HG02884 (cell line): ENCODE results near the gene NUP210.
A peak's percentile ranks its signal among the peaks of the same experiment; 100 is the strongest.

Experiments
- ATAC-seq: cut with Tn5 transposase; IDR thresholded peaks from one replicate; pipeline ENCODE4 v1.9.1; 2021; ENCODE audit warnings: mild to moderate bottlenecking, moderate library complexity; ENCODE audit not compliant: unreplicated experiment

NUP210 gene

DNA sequence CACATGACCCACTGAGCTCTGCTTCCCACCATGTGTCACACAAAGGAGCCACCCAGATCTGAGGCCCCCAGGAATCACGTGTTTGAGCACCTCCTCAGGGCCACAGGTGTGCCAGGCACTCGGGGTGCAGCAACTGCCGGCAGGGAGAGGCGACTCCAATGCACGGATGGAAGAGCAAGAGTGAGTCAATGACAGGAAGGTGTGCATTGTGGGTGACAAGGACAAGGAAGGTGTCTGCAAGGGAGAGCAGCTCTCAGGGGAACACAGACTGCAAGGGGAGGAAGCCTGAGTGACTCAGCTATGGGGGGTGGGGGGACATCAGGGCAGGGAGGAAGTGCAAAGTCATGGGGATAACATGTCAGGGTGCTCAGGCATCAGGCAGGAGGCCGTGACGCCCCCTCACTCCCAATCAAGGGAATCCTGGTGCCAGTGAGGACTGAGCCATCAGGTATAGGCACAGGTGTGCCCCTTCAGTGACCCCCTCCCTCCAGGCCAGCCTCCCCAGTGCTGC lies 67.4 kb downstream of the NUP210 start:
- no peak for ATAC-seq

DNA sequence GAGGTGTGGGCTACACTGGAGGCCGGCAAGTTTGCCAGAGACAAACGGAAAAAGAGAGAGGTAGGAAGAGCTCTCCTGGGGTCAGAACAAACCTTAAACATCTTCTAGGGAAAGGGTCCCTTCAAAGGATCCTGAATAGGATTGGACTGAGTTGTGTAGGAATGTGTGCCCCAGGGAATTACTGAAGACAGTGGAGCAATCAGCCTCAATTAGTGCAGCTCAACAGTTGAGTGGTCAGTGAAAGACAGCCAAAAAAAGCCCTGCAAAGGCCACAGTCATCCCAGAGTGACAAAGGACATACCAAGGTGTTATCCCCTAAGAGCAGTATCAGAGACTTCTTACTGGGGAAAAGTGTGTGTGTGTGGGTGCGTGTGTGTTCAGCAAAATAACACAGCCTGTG lies 70.3 kb downstream of the NUP210 start:
- no peak for ATAC-seq

DNA sequence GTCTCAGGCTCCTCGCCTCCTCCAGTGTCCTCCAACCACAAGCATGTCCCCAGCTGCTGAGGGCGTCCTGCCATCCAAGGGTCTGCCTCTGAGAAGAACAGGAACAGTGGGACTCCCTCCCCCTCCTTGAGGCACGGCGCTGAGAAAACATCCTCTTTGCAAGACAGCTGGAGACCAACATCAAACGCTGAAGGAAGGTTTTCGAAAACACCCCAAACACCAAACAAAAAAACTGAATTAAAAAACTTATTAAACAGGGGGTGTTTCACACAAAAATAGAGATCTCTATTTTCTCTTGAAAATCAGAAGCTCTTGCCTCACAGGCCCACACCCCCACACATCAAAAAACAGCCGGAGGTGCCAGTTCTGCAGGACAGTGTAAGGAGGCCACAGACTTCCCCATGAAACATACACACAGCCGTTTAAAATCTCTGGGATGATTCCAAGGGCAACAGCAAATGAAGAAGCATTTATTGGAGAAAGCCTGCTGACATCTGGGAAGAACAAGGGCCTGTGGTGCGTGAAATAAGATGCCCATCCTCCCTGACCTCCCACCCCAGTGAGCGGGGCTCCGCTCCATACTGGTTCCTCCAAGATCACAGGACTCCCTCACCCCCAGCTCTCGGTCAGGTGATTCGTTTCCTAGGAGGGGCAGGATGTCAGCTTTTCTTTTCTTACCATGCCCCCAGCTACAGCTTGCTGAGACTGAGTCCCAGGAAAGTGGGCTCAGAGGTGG lies 71.3 kb downstream of the NUP210 start:
- ATAC-seq = no peak

DNA sequence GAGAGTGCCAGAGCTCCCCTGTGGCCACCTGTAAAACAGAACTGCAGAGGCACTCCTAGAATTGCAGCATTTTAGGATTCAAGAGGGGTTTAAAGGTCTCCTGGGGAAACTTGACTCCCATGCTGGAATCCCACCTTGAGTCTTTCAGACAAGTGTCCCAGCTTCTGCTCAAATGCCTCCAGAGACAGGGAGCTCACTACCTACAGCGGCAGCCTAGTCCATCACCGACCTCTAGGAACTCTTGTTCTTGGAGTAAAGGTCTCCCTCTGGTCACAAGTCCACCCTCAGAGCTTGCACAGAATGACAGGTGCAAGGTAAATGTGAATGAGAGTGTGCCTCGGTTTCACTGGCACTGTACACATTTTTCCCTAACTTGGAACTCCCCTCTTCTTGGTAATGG lies 72.0 kb downstream of the NUP210 start:
- no peak for ATAC-seq

DNA sequence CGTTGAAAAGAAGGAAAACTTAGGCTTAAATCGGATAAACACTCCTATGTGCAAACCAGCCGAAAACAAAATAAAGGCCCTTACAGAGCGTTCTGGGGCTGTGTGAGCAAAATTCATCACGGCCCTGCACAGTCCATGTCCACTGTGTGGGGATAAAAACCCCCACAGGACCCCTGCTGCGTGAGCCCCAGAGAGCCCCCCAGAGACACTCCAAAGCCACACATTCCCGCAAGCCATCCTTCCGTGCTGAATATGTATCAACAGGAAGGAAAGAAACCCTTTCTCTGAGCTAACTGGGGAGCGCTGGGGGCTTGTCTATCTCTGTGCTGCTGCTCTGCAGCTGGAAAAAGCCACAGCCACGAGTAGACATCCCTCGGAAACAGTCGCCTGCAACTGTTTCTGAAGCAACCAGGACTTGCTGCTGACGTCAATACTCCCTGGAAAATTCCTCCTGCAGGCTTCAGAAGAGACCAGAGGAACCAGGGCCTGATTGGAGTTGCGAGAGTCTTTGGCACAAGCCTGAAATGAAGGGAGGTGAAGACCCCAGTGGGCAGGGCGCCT lies 72.7 kb downstream of the NUP210 start:
- no peak for ATAC-seq

DNA sequence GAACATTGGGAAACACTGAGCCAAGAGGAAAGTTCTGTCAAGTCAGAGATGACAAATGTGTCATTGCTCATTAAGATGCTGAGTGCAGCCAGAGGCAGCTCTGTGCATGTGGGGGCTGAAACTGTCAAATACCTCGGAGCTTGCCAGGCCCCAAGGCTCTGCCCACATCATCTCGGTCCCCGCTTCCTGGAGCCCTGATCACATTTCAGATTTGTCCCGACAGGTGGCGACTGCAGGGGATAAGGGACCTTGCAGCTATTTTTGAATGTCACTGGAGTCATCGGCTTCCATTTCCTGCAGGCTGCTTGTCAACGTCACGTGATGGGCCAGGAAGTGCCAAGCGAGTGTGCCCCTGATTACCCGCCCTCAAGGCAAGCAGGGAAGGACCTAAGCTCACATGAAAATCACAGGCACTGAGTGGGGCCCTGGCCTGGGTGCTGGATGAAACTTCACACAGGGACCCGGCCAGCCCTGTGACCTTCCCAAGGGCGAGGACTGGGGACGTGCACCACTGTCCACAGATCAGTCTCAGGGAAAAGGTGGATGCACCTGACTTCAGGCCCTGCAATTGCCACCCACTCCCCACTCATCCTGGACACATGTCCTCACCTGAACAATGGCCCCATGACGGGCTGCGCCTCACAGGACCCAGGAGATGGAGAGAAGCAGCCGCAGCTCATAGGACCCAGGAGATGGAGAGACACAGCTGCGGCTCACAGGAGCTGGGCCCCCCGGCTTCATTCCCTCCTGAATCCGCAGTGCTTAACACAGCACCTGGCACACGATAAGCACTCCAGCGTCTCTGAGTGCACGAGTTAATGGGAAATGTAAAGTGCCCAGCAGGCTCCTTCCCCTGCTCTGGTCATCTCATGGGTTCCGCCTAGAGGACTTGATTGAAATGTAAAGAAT lies 73.4 kb downstream of the NUP210 start:
- no peak for ATAC-seq

DNA sequence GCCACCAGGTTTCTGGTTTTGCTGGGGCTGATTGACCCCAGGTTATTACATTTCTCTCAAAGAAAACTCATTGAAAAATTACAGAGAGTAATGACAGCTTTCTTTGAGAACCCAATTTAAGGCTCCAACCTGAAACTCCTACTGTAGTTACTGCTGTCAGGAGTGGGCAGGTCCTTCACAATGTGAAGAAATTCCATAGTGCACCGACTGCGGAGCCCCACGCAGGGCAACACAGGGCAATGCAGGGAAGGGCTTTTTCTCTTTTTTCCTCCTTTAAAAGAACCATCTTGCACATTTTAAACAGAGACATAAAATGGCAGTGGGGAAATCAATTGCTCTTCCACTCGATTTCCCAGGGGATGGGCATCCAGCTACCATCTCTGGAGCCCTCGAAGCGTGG lies 74.3 kb downstream of the NUP210 start:
- ATAC-seq = no peak

DNA sequence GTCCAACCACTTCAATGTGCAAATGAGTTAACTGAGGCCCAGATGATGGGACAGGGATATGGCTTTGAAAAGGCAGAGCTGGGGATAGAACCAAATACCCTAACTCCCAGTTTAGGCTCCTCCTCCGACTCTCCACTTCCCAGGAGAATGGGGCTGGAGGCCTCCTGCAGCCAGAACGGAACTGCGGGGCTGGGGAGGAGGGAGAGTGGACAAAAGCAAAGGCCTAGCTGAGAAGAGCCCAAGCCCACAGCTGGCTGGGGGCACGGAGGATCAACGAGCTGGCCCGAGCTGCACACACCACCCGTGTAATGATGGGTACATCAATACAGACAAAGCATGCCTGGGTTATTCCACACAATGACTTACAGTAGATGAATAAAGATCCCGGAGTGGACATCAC lies 74.8 kb downstream of the NUP210 start:
- ATAC-seq = no peak

DNA sequence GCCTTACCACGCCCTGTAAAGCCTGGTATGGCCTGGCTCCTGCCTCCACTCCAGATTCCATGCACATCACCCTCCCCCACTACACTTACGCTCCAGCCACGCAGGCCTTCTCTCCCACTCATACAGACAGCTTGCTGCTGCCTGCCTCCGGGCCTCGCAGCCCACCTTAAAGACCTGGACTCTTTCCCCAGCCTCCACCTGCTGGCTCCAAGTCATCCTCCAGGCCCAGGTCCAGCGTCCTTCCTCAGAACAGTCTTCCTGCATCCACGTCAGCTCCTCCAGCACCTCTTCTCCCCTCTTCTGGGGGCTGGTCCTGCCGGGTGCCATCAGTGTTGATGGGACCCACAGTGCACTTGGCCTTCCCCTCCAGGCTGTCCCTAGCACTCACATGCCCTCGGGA lies 75.5 kb downstream of the NUP210 start:
- ATAC-seq = no peak

DNA sequence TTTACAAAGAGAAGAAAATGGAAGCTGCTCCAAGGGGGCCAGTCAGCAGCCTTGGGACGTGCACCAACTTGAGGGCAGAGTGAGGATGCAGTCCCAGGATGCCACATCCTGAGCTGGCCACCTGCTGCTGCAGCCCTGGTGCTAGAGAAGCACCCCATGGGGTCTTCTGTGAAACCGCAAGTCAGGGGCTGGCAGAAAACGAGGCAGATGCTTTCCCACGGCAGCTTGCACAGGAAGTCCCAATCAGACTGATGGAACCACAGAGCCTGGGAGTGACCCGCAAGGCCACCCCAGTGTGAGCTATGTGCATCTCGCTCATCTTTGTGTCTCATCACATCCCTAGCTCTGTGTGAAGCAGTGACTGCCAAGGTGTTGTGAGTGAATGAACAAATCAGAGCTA lies 76.5 kb downstream of the NUP210 start:
- no peak for ATAC-seq

DNA sequence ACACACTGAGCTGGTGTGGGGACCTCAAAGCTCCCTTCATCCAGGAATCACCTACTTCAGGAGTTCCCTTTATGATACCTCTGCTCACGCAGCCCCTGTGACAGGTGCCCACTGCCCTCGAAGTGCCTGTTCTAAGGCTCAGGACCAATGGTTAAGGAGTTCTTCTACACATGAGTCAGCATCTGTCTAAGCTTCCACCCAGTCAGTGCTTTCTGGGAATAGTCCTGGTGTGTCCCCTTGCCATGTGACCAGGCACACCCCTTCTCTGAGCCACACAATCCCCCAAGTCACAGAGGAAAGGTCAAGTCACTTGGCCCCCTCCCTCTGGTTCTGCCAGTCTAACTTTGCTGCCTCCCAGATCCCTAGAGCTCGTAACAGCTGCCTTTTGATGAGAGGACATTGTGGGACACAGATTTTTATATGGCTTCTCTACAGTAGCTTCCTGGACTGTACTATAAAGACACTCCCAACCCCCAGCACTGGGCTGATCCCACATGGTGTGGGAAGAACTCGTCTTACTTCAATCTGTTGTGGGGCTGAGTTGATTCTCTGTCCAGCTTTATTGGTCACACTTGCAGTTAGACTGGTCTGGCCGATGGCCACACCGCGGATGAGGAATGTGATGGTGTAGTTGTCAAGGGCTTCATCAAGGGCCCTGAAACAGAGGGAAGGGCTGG lies 78.8 kb downstream of the NUP210 start:
- ATAC-seq = no peak

DNA sequence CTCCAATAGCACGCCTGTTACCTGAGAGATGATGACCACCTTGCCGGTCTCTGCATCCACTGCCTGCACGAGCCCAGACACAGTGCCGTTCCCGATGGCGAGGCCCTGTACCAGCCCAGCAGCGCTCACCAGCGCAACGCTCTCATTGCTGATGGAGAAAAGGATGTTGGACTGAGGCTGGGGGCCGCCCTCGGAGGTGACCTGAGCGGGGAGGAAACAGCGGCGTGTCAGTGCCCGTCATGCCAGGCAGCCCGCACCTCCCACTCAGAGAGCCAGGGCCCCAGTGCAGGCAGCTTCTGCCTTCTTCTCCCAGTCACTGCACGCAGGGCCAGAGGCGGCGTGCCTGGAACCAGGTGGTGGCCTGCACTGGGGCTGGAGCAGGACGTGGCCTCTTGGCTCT lies 80.3 kb downstream of the NUP210 start:
- no peak for ATAC-seq

DNA sequence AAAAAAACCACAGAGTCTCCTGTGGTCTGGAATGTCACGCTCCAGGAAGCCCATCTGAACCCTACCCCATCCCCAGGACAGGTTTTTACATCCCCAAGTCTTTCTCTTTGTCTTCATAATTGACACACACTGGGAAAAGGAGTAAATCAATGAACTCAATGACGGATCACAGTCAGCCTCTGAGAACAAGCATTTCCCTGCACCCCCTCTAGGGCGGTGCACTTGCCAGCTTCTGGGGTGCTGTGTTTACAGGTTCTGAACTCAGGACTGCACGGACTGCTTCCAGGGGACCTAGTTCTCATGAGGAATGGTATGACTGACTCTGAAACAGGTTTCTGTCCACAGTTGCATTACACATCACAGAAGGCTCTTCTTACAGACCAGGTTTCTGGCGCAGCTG lies 81.1 kb downstream of the NUP210 start:
- ATAC-seq = no peak

DNA sequence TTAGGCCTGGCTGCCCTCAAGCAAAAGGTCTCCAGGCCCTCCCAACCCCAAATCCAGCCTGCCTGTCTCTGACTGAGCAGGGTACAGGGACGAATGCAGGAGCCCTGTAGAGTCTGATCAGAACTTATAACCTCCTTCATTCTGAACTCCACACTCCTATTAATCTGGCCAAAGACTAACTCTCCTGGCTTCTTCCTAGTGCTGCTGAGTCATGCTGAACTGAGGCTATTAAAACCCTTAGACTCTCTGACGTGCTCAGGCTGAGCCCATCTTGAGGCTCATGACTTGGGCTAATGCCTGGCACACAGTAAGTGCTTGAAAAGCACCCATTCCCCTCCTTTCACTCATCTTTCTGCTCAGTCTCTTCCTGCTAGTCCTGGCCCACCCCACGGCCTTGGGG lies 81.9 kb downstream of the NUP210 start:
- ATAC-seq = no peak

DNA sequence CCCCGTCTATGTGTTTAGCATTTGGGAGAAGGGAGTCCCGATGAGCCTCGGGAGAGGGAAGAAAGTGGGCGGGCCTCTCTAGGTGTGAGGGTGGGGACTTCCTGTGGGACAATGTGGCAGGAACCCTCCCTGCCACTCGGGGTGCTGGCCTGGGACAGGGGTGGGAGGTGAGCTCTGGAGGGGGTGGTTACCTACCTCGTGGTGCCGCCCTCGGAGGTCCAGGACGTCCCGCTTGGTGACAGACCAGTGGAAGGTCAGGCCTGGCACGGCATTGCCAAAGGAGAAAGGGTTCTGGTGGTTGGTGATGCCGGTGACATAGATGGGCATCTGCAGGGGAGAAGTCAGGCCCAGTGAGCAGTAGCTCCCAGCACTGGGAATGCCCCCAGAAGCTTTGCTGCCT lies 83.5 kb downstream of the NUP210 start:
- ATAC-seq = no peak

DNA sequence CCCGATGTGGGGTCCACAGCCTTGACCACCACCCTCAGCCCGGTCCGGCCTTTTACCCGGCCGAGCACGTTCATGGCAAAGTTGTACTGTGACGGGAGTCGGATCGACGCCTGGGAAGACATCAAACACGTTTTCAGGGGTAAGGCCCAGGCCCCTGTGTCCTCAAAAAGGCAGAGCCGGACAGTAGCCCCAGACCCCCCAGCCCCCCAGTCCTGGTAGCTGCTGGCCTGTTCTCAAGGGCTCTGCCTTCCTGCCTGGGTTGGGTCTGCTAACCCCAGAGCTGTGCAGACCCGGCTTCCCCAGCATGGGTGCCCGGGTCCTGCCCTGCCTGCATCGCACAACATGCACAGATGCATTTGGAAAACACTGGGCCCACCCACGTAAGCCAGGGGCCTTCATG lies 84.6 kb downstream of the NUP210 start:
- no peak for ATAC-seq

DNA sequence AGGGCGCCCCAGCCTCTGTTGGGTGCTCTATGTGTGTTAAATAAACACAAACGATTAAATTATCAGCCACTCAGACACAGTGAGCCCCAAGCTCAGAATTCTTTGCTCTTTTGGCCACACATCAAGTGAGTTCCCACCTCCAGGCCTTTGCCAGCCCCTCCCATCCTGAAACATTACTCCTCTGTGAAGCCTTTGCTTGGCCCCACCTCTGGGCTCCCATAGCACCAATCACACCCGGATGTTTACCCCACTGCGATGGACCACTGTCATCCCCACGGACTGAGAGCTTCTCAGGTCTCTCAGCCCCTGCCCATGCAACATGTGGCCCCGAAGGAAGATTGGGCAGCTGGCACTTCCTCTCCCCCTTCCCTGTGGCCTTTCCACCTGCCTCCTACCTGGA lies 85.1 kb downstream of the NUP210 start:
- no peak for ATAC-seq

DNA sequence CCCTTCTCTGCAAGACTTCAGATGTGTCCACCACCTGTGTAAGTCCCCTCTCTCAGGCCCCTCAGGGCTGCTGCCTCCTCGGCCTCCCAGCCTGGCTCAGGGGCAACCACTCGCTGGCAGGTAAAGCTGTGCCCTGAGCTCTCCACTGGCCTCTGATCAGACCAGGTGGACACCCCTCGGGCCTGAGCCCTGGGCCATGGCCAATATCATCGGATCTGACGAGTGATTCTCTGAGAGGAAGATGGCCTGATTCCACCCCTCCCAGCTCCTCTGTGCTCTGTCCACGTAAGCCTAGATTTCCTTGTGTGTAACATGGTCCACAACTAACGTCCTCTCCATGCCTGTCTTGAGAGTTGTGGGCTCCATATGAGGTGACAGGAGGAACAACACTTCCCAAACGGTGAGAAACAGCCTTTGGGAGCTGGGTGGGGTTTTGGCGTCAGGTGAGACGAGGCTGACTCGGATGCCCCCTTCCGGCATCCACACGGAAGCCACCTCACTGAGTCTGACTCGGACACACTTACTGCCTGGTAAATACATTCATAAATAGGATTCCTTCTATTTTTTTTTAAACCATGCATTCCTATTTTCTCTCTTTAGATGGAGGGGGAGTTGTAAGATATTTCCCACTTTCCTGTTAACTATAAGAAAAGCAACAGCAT lies 86.8 kb downstream of the NUP210 start:
- no peak for ATAC-seq

DNA sequence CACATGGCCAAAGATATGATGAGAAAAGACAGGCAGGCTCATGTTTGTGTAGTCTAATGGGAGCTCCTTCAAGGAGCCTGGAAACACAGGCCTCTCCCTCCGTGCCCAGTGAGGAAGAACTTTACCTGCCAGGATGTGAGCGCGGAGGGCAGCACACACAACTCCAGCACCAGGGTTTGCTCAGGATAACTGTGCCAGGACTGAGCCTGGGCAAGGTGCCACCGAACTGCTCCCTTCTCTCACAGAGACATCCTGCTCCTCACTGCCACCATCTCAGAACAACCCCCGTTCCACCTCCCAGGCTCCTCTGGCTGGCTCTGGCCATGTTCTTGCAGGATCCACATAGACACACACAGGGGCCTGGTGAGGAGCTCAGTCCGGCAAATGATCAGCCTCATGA lies 87.4 kb downstream of the NUP210 start:
- ATAC-seq = no peak

DNA sequence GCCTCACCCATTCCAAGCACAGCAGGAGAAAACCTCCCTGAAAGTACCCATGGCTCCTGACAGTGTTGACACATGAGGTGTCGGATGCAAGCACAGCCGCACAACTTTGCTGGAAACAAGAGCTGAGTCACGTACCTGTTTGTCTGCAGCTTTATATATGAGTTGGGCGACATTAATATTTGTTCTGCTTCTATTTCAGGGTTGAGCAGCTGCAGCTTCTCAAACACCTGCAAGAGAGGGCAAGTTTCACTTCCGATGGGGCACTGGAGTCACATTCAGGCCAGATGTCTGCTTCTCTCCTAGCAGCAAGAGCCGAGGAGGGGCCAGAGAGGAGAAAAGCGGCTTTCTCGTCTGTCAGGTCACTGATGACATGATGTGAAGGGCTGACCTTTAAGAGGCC lies 88.0 kb downstream of the NUP210 start:
- peak; percentile 90 for ATAC-seq

DNA sequence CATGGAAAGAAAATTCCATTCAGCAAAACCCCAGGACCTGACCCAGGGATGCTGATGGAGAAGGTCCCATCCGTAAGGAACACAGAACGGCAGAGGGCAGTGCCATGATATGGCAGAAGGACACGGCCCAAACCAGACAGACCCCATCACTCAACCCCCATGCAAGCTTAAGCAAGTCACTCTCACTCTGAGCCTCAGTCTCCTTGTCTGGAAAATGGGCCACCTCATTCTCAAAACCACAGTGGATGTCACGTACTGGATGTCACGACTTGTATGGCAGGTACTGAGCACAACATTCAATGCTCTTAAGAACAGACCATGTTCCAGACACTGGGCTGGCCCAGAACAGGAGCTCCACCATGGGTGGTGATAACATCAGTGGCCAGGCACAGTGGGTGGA lies 90.4 kb downstream of the NUP210 start:
- no peak for ATAC-seq
